Right hindlimb (tissue), 1 donor: ENCODE data around the gene KIAA1549.
"Not testable (repeated sequence)": the region's sequence is repeated elsewhere in the genome, so short reads cannot be mapped to it uniquely, and the experiment has no call there.

Experiments
- DNase-seq: peaks from one replicate; pipeline ENCODE4 v3.0.0-alpha.2; 2018

Gene KIAA1549

DNA sequence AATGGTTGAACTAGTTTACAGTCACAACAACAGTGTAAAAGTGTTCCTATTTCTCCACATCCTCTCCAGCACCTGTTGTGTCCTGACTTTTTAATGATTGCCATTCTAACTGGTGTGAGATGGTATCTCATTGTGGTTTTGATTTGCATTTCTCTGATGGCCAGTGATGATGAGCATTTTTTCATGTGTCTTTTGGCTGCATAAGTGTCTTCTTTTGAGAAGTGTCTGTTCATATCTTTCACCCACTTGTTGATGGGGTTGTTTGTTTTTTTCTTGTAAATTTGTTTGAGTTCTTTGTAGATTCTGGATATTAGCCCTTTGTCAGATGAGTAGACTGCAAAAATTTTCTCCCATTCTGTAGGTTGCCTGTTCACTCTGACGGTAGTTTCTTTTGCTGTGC lies 40.6 kb downstream of the KIAA1549 start:
- DNase-seq = not testable (repeated sequence)

DNA sequence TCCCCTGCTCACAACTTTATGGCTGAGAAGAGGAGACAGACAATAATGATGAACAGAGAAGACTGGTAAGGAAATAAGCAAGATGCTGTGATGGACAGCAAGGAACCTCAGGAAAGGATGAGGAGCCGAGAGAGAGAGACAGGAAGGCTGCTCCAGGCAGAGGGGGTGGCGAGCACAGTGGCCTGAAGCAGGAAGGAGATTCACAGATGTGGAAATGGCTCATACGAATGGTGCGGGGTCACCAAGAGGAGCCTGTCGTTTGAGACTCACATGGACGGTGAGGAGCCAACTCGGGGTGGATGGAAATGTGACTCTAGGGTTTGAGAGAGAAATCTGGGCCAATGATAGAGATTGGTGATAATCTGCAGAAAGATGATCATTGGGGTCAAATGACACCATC lies 43.7 kb downstream of the KIAA1549 start:
- no peak for DNase-seq

- DNase-seq = peak; percentile 45
Measured at GRCh38 chr7:138935465-138936011, 45.7 kb downstream of the KIAA1549 start.

GRCh38 chr7:138934861-138935260 lies 46.3 kb downstream of the KIAA1549 start:
- no peak for DNase-seq

DNA sequence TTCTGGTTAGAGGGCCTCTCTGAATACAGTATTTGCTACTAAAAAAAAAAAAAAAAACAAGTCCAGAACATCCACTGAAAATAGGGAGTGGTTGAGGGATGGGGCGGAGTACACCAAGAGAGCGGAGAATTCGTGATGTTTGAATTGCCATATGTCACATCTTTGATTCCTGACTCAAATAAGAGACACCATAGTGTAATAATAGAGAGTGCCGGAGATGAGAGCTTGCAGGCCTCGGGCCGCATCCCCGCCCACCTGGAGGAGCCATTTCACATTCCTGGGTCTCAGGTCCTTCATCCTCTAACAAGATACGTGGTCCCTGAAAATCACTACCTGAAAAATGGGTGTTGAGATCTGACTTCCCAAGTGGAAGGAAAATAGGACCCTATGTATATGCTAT lies 46.8 kb downstream of the KIAA1549 start:
- no peak for DNase-seq

DNA sequence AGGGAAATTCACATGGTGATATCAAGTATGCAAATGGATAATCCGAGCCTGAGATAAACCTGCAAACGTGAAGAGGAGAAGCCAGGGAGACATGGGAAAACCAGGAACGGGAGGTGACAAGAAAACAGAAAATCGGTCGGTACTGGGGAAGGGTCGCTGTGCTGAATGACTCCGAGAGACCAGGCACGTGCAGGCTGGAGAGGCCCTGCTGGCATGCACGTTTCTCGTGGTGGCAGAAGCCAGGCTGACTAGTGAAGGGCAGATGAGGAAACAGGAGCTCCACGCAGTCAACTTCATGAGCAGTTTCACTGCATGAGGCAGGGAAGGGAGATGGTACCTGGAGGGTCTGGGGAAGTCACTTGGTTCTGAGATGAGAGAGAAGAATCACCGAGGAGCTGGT lies 48.3 kb downstream of the KIAA1549 start:
- DNase-seq = no peak

- no peak for DNase-seq
Measured at GRCh38 chr7:138932427-138932826, 48.8 kb downstream of the KIAA1549 start.

DNA sequence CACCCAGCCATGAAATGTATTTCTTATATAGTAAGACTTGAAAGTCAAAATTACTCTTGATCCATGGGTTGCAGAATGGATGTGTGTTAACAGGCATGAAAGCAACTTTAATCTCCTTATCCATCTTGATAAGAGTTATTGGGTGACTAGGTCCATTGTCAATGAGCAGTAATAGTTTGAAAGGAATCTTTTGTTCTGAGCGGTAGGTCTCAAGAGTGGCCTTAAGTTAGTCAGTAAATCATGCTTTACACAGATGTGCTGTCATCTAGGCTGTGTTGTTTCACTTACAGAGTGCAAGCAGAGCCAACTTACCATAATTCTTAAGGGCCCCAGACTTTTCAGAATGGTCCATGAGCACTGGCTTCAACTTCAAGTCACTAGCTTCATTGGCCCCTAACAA lies 51.2 kb downstream of the KIAA1549 start:
- no peak for DNase-seq

GRCh38 chr7:138926241-138926612 lies 55.0 kb downstream of the KIAA1549 start:
- no peak for DNase-seq

- no peak for DNase-seq
Measured at GRCh38 chr7:138924501-138925225, 56.5 kb downstream of the KIAA1549 start.

DNA sequence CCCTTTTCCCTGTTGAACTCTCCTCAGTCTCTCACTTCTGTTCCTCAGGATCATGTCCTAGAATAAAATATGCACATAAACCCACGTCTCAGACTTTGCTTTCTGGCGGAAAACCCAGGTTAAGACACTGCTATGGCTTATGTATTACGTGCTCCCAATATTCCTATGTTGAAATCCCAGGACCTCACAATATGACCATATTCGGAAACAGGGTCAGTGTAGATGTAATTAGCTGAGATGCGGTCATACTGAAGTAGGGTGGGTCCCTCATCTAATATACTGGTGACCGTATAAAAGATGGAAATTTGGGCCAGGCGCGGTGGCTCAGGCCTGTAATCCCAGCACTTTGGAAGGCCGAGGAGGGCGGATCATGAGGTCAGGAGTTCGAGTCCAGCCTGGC lies 59.9 kb downstream of the KIAA1549 start:
- DNase-seq = no peak

- DNase-seq = no peak
Measured at GRCh38 chr7:138919911-138920310, 61.3 kb downstream of the KIAA1549 start.

DNA sequence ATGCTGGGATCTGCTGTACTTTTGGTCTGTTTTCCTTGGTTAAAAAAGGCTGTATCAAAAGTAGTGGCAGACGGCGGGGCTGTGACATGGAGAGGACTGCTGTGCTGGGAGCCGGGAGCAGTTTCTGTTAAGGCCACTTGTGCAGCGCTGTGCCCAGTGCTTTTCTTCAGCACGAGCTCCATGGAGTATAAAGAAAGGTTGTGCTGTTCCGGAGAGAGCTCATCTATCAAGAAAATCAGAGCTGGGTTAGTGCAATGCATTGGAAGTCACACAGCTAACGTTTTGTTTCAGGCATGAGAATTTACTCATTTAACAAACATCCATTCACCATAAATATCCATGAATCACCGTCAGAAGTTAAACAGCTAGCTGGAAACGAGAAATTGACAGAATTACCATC lies 62.0 kb downstream of the KIAA1549 start:
- no peak for DNase-seq

- DNase-seq = no peak
Measured at GRCh38 chr7:138918756-138919155, 62.4 kb downstream of the KIAA1549 start.

DNA sequence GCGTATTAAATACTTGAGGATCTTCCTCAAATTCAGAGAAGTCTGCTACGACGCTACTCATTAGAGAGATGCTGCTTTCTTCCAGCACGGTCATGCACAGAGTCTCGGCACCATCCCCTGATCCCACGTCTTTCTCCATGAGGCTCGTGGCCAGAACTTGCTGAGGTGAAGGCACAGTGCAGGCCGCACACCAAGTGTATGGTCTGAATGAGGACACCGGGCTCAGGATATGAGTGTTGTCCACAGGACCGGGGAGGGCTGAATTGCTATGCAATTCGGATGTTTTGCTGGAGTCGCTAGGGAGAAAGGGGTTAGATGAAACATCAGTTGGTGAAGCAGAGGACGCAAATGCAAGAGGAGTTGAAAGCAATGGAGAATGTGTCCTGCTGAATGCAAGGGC lies 63.0 kb downstream of the KIAA1549 start:
- no peak for DNase-seq

GRCh38 chr7:138917771-138918170 lies 63.4 kb downstream of the KIAA1549 start:
- no peak for DNase-seq

GRCh38 chr7:138916731-138917130 lies 64.5 kb downstream of the KIAA1549 start:
- no peak for DNase-seq

GRCh38 chr7:138916275-138916674 lies 64.9 kb downstream of the KIAA1549 start:
- no peak for DNase-seq

- DNase-seq = no peak
Measured at GRCh38 chr7:138913783-138914182, 67.4 kb downstream of the KIAA1549 start.

GRCh38 chr7:138911007-138911406 lies 70.2 kb downstream of the KIAA1549 start:
- DNase-seq = no peak

DNA sequence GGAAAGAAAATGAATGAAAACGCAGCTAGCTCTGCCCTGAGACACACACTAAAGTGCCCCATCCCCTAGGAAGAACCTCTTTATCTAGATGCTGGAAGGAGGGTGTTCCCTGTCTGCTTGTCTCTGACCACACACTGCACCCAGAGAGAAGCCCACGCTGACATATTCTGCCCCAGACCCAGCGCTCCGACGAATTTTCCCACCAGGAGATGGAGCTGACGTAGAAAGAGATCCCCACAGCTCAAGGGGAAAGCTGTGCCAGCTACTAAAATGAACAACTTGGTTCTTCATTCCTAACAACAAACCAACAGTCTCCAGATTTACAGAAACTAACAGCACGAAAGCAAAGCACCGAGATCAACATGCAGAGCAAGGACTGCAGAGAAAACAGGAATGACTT lies 73.3 kb downstream of the KIAA1549 start:
- no peak for DNase-seq

DNA sequence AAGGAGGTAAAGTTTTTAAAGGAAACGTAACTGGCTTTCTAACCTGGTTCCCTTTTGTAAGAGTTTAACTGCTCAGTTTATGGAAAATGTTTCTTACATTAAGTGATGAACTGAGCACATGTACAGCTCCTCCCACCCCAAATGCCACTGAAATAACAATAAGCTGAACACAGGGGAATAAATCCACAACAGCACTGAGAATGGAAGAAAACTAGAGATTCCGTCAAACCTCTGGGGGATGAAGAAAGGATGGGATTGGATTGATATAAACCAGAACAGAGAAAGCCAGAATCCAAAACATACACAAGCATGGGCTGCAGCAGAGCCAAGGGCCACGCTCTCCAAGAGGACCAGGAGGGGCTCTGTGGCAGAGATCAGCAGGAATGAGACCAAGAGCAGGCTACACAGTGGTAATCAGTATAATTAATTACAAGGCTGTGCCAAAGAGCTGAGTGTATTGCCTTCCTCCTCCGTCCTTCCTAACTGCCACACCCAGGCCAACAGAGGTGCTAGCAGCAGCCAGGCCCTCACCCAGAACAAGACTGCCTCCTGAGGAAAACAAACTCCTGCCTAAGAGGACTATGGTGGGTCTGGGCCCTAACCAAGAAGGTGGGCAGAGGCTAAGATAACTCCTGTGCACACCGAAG lies 73.9 kb downstream of the KIAA1549 start:
- no peak for DNase-seq

DNA sequence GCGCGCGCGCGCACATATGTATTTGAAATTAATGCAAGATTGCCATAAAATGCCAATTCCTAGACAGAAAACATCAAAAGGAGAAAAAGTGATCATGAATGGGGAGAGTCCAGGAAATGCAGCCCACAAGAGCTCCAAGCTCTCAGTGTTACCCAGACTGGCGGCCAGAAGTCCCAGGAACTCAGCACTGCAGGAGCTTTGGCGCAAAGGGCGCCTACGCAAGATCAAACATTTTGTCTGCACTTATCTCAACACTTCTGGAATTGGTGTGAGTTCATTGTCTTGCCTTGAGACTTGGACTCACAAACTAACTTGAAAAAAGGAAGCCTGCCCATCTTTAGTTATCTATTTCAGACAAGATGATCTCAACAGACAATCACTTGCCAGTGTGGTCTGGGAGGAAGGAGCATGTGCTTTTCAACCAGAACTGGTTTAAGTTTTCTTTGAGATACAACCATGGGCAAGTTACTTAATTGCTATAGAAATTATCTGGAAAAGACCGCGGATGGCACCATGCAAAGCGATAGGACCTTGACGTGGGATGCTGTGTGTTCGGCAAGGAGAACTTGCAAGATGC lies 77.2 kb downstream of the KIAA1549 start:
- DNase-seq = no peak

DNA sequence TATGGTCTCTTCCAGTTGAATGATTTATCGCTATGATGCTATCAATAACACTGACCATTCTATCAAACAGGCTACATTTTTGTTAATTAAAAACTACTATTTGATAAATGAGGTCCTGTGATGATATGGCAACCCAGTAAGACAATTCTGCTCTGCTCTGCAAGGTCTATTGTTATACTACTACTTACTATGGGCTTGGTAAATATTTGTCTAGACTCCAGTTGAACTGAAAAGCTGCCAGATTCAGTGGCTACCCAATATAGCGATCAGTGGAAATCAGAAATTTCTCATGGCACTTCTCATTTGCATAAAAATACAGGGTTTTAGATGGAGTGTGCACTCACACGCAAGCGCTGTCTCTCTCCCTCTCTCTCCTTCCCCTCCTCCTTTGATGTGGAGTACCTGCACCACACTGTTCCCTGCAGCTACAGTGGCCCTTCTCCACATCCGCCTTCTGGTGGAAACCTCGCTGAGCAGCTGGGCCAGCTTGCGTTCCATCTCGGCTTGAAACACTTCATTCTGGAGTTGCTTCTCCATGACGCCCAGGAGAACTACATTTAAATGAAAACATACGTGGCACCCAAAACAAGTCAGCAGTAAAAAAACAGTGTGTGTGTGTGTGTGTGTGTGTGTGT lies 77.9 kb downstream of the KIAA1549 start:
- no peak for DNase-seq
